ENCODE measurements around the gene GZMM. TPM values are rescaled to one million over a fixed set of nuclear protein-coding genes. Genes with fewer than 3 reads are reported as not detected.

GZMM gene
- total RNA-seq, 4 donors from 2014 or later: 2.8 to 4.0 TPM; not detected in 2

DNA sequence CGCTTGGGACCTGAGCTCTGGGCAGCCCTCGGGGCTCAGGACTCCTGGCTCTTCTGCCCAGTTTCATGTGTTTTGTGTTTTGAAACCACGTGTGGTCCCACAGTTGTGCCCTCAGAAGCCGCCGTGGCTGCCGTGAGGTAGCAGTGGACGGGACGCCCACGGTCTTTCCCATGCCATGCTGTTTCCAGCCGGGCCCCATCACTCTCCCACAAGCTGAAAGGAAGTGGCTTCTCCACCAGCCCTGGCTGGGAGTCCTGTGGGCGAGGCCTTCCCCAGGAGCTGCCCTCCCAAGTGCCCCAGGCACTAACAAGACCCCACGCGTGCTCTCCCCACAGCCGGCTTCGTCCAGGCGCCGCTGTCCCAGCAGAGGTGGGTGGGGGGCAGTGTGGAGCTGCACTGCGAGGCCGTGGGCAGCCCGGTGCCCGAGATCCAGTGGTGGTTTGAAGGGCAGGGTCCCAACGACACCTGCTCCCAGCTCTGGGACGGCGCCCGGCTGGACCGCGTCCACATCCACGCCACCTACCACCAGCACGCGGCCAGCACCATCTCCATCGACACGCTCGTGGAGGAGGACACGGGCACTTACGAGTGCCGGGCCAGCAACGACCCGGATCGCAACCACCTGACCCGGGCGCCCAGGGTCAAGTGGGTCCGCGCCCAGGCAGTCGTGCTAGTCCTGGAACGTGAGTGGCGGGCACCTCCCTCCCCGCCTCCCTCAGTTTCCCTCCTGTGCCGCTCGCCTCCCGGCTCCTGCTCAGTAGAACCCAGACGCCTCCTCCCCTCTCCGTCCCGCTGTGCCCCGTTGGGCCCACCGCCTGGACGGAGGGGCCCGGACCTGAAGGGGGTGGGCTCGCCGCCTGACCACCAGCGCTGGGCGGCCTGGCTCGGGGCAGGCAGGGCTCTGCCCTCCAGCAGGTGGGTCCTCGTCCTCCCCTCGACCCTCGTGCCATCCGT is 33.9 kb downstream of the GZMM start:
- H3K27me3 ChIP-seq: no peaks in the 10 kb centered on the region
- peaks cover 0 to 39% (median 0%) of the 10 kb centered on the region in 3 donors for H3K36me3 ChIP-seq
- no peak overlapping the region for H3K4me3 ChIP-seq
- DNase-seq: no peak
- TF ChIP-seq, protein P1, sequence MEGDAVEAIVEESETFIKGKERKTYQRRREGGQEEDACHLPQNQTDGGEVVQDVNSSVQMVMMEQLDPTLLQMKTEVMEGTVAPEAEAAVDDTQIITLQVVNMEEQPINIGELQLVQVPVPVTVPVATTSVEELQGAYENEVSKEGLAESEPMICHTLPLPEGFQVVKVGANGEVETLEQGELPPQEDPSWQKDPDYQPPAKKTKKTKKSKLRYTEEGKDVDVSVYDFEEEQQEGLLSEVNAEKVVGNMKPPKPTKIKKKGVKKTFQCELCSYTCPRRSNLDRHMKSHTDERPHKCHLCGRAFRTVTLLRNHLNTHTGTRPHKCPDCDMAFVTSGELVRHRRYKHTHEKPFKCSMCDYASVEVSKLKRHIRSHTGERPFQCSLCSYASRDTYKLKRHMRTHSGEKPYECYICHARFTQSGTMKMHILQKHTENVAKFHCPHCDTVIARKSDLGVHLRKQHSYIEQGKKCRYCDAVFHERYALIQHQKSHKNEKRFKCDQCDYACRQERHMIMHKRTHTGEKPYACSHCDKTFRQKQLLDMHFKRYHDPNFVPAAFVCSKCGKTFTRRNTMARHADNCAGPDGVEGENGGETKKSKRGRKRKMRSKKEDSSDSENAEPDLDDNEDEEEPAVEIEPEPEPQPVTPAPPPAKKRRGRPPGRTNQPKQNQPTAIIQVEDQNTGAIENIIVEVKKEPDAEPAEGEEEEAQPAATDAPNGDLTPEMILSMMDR (IDR thresholded peaks at IDR 0.05): no peak
- no peak for TF ChIP-seq POLR2A (IDR thresholded peaks at IDR 0.05)
- H3K9me3 ChIP-seq: no peaks in the 10 kb centered on the region
- peaks cover 3 to 32% (median 19%) of the 10 kb centered on the region in 4 donors for H3K4me1 ChIP-seq
- H3K27ac ChIP-seq: no peak overlapping the region

- no peaks in the 10 kb centered on the region for H3K27me3 ChIP-seq
- H3K4me1 ChIP-seq: peaks cover 3 to 28% (median 15%) of the 10 kb centered on the region in 4 donors
- peaks cover 0 to 47% (median 0%) of the 10 kb centered on the region in 3 donors for H3K36me3 ChIP-seq
- no peaks in the 10 kb centered on the region for H3K9me3 ChIP-seq
- H3K4me3 ChIP-seq: no peak overlapping the region
- H3K27ac ChIP-seq: no peak overlapping the region
- no peak for DNase-seq
- TF ChIP-seq, protein P1 (IDR thresholded peaks at IDR 0.05): no peak
- no peak for TF ChIP-seq POLR2A (IDR thresholded peaks at IDR 0.05)
These were observed 35.4 kb downstream of the GZMM start for GRCh38 chr19:579111-579841.

DNA sequence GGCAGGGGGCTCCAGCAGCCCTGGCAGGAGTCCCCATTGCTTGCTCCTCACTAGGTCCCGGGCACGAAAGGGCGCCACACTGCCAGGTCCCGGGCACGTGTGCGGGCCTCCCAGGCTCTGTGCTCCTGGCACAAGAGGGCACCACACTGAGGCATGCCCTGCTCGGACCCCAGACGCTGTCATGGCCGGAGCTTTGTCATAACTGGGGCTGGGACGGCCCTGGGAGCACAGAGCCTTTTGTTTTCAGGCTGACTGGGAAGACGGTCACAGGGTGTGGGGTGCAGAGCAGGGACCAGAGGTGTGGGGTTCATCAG is 35.9 kb downstream of the GZMM start:
- no peak for DNase-seq
- H3K36me3 ChIP-seq: peaks cover 0 to 47% (median 0%) of the 10 kb centered on the region in 3 donors
- H3K27ac ChIP-seq: no peak overlapping the region
- peaks cover 3 to 24% (median 10%) of the 10 kb centered on the region in 4 donors for H3K4me1 ChIP-seq
- no peak overlapping the region for H3K4me3 ChIP-seq
- no peak for TF ChIP-seq POLR2A (IDR thresholded peaks at IDR 0.05)
- TF ChIP-seq, protein P1 (IDR thresholded peaks at IDR 0.05): no peak
- H3K27me3 ChIP-seq: no peaks in the 10 kb centered on the region
- H3K9me3 ChIP-seq: no peaks in the 10 kb centered on the region

- H3K36me3 ChIP-seq: peaks cover 0 to 47% (median 0%) of the 10 kb centered on the region in 3 donors
These were observed 36.5 kb downstream of the GZMM start for GRCh38 chr19:580274-580835.

More at GRCh38 chr19:580274-580835, 36.5 kb downstream of the GZMM start:
- Histone ChIP-seq H3K4me3 (no peak overlapping the region), H3K27ac (no peak overlapping the region), H3K9me3 (no peaks in the 10 kb centered on the region), H3K27me3 (no peaks in the 10 kb centered on the region), H3K4me1 (peaks cover 0 to 19% (median 5%) of the 10 kb centered on the region in 4 donors)
- TF ChIP-seq POLR2A (IDR thresholded peaks at IDR 0.05): no peak
- TF ChIP-seq, protein P1 (IDR thresholded peaks at IDR 0.05): no peak
- DNase-seq: no peak

Data from Peyer's patch (tissue), 4 donors.